Gastroesophageal sphincter (tissue), 4 donors: ENCODE results near the gene DDRGK1. TPM values are rescaled to one million over a fixed set of nuclear protein-coding genes. Genes with fewer than 3 reads are reported as not detected.
"Not testable (repeated sequence)": the region's sequence is repeated elsewhere in the genome, so short reads cannot be mapped to it uniquely, and the experiment has no call there.

Source experiments
- ATAC-seq: fragments of 150-250 bp; one replicate; pipeline ENCODE4 v1.9.1; 2016; ENCODE audit warnings: mild to moderate bottlenecking, moderate library complexity
- H3K27ac ChIP-seq, 4 donors: fragments of 200-600 bp; sonication (generic) in 3 of 4; 1 replicate in 3 of 4; 2 replicates in 1 of 4; pipeline ENCODE4 v1.5.1; 2016 to 2019
- H3K27me3 ChIP-seq: fragments of 200-600 bp; sonication (generic); one replicate; pipeline ENCODE4 v1.5.1; 2019
- H3K36me3 ChIP-seq, 2 donors: fragments of 200-600 bp; sonication (generic); one replicate each; pipeline ENCODE4 v1.5.1; 2019; ENCODE audit warnings: control low read depth in 1 of 2
- H3K4me1 ChIP-seq, 3 donors: fragments of 200-600 bp; sonication (generic); 1 replicate in 2 of 3; 2 replicates in 1 of 3; pipeline ENCODE4 v1.5.1; 2016 to 2019; ENCODE audit warnings: control low read depth in 2 of 3
- H3K4me3 ChIP-seq, 2 donors: fragments of 200-600 bp; sonication (generic); one replicate each; pipeline ENCODE4 v1.5.1; 2019; ENCODE audit warnings: mild to moderate bottlenecking in 1 of 2, moderate library complexity in 1 of 2
- H3K9me3 ChIP-seq, 3 donors: fragments of 200-600 bp; sonication (generic); one replicate each; pipeline ENCODE4 v1.5.1; 2017 to 2019; ENCODE audit warnings: control low read depth in 2 of 3
- CTCF ChIP-seq, 4 experiments: fragments of 200-600 bp in 2 of 4; fragments of 450-650 bp in 2 of 4; sonication (generic) in 1 of 4; IDR thresholded peaks; one replicate each; pipeline ENCODE4 v1.5.1; 2017 to 2019; ENCODE audit warnings: antibody characterized with exemption in 4 of 4, mild to moderate bottlenecking in 2 of 4, moderate library complexity in 2 of 4
- EP300 ChIP-seq: sonication (generic); formaldehyde crosslinking; IDR thresholded peaks from one replicate; pipeline ENCODE4 v1.6.1; 2017; ENCODE audit warnings: antibody characterized with exemption, mild to moderate bottlenecking
- POLR2A ChIP-seq, 2 donors: fragments of 450-650 bp; IDR thresholded peaks; one replicate each; pipeline ENCODE4 v1.6.1; 2017; ENCODE audit warnings: antibody characterized with exemption in 2 of 2, mild to moderate bottlenecking in 2 of 2, moderate library complexity in 1 of 2
- POLR2AphosphoS5 ChIP-seq: sonication (generic); formaldehyde crosslinking; IDR thresholded peaks from one replicate; pipeline ENCODE4 v1.6.1; 2017; ENCODE audit warnings: antibody characterized with exemption
- WGBS, 2 donors: methylation state at CpG; one replicate each; pipeline ENCODE4 v1.1.5; 2018; ENCODE audit warnings: low coverage in 1 of 2; 5-methylcytosine and 5-hydroxymethylcytosine counted together
- total RNA-seq, 4 donors: library from RNA; depleted of rRNA; stranded (reverse); fragments of >200 nt; gene quantifications; one replicate each; pipeline ENCODE4 v1.1.0, GENCODE V29; 2016

The DDRGK1 gene
- total RNA-seq, 4 donors from 2014 or later = 62.0 to 82.5 (median 69.8) TPM

- no peak overlapping the region for H3K27ac ChIP-seq
- no peak for TF ChIP-seq POLR2A (IDR thresholded peaks at IDR 0.05)
- no peak overlapping the region for H3K4me3 ChIP-seq
- ATAC-seq = no peak
- WGBS, 2 donors = 92 to 100% methylated on average over 1 to 2 of the region's 3 CpGs
- H3K4me1 ChIP-seq = no peaks in the 10 kb centered on the region
- no peaks in the 10 kb centered on the region for H3K27me3 ChIP-seq
- H3K9me3 ChIP-seq = no peaks in the 10 kb centered on the region
- H3K36me3 ChIP-seq = peaks cover 0 to 59% of the 10 kb centered on the region in 2 donors
Measured at GRCh38 chr20:3188823-3189413, 15.6 kb downstream of the DDRGK1 start.

GRCh38 chr20:3187861-3188260 lies 16.6 kb downstream of the DDRGK1 start:
- peaks cover 0 to 48% of the 10 kb centered on the region in 2 donors for H3K36me3 ChIP-seq
- H3K9me3 ChIP-seq, H3K4me3 ChIP-seq, H3K27me3 ChIP-seq, H3K27ac ChIP-seq, ATAC-seq, H3K4me1 ChIP-seq: not testable (repeated sequence)
- 86 to 93% methylated on average over 5 to 6 of the region's 9 CpGs for WGBS, 2 donors

GRCh38 chr20:3183896-3184612 lies 20.4 kb downstream of the DDRGK1 start:
- no peak overlapping the region for H3K4me3 ChIP-seq
- TF ChIP-seq CTCF (IDR thresholded peaks at IDR 0.05) (no peak), POLR2A (IDR thresholded peaks at IDR 0.05) (no peak), EP300 (no peak), POLR2AphosphoS5 (no peak)
- H3K4me1 ChIP-seq = no peaks in the 10 kb centered on the region
- H3K27me3 ChIP-seq = no peaks in the 10 kb centered on the region
- no peak overlapping the region for H3K27ac ChIP-seq
- H3K36me3 ChIP-seq = peaks cover 0 to 10% of the 10 kb centered on the region in 2 donors
- WGBS, 2 donors = 93 to 97% methylated on average over 3 of the region's 3 CpGs
- no peaks in the 10 kb centered on the region for H3K9me3 ChIP-seq
- ATAC-seq = no peak

- not testable (repeated sequence) for H3K36me3 ChIP-seq, H3K4me1 ChIP-seq, H3K4me3 ChIP-seq, H3K27me3 ChIP-seq, H3K9me3 ChIP-seq, ATAC-seq, H3K27ac ChIP-seq
- WGBS, 2 donors = 94 to 100% methylated on average over 1 to 4 of the region's 5 CpGs
Measured at GRCh38 chr20:3182429-3182828, 22.1 kb downstream of the DDRGK1 start.

- WGBS, 2 donors = 71 to 73% methylated on average over 4 to 5 of the region's 5 CpGs
- Histone ChIP-seq H3K4me1 (no peaks in the 10 kb centered on the region), H3K27ac (no peak overlapping the region), H3K9me3 (no peaks in the 10 kb centered on the region), H3K27me3 (no peaks in the 10 kb centered on the region), H3K4me3 (no peak overlapping the region), H3K36me3 (no peaks in the 10 kb centered on the region)
- no peak for TF ChIP-seq POLR2A (IDR thresholded peaks at IDR 0.05)
- no peak for TF ChIP-seq CTCF (IDR thresholded peaks at IDR 0.05)
- TF ChIP-seq EP300 = no peak
- no peak for TF ChIP-seq POLR2AphosphoS5
- no peak for ATAC-seq
Measured at GRCh38 chr20:3181270-3181669, 23.2 kb downstream of the DDRGK1 start.

- peaks cover 0 to 3% (median 0%) of the 10 kb centered on the region in 3 donors for H3K4me1 ChIP-seq
- TF ChIP-seq POLR2AphosphoS5 (no peak), POLR2A (IDR thresholded peaks at IDR 0.05) (no peak), EP300 (no peak), CTCF (IDR thresholded peaks at IDR 0.05) (no peak)
- ATAC-seq = no peak
- no peaks in the 10 kb centered on the region for H3K36me3 ChIP-seq
- 70 to 77% methylated on average over 4 of the region's 4 CpGs for WGBS, 2 donors
- no peak overlapping the region for H3K27ac ChIP-seq
- H3K4me3 ChIP-seq = no peak overlapping the region
- no peaks in the 10 kb centered on the region for H3K9me3 ChIP-seq
- H3K27me3 ChIP-seq = no peaks in the 10 kb centered on the region
Measured at GRCh38 chr20:3180319-3180718, 24.2 kb downstream of the DDRGK1 start.
